Testis (tissue), 3 donors: ENCODE measurements around the gene HEPACAM2. TPM values are rescaled to one million over a fixed set of nuclear protein-coding genes. Genes with fewer than 3 reads are reported as not detected.
A peak's percentile ranks its signal among the peaks of the same experiment; 100 is the strongest.

Source experiments
- DNase-seq: peaks from one replicate; pipeline ENCODE4 v3.0.0-alpha.2; 2019
- H3K27ac ChIP-seq, 2 donors: fragments of 200-600 bp; sonication (generic); one replicate each; pipeline ENCODE4 v1.5.1; 2019
- H3K27me3 ChIP-seq: fragments of 200-600 bp; sonication (generic); one replicate; pipeline ENCODE4 v1.5.1; 2019
- H3K36me3 ChIP-seq: fragments of 200-600 bp; sonication (generic); one replicate; pipeline ENCODE4 v1.5.1; 2017; ENCODE audit warnings: low read depth; ENCODE audit errors: missing control alignments
- H3K4me1 ChIP-seq: fragments of 200-600 bp; sonication (generic); one replicate; pipeline ENCODE4 v1.5.1; 2019
- H3K4me3 ChIP-seq, 2 donors: fragments of 200-600 bp; sonication (generic); one replicate each; pipeline ENCODE4 v1.5.1; 2017 to 2019
- H3K9me3 ChIP-seq: fragments of 200-600 bp; sonication (generic); one replicate; pipeline ENCODE4 v1.5.1; 2017
- POLR2A ChIP-seq: fragments of 450-650 bp; IDR thresholded peaks from one replicate; pipeline ENCODE4 v1.6.1; 2017; ENCODE audit warnings: antibody characterized with exemption, mild to moderate bottlenecking, moderate library complexity
- WGBS, 2 donors: methylation state at CpG; one replicate each; pipeline ENCODE4 v1.1.5; 2018; 5-methylcytosine and 5-hydroxymethylcytosine counted together
- intact Hi-C: fragments of 100-400 bp; cut with DNase I; formaldehyde crosslinking; loops from one replicate; pipeline ENCODE4 v1.15.1; 2023; ENCODE audit warnings: low total_unique reads
- polyA plus RNA-seq: library from polyadenylated mRNA; stranded (reverse); fragments of 350-450 nt; fragmentation: Illumina TruSeq; extraction: RNeasy Lipid Tissue Mini Kit (QIAGEN cat#74804); gene quantifications from one replicate; pipeline ENCODE4 v1.2.3, GENCODE V29; 2014; ENCODE audit warnings: low read depth, low replicate concordance; ENCODE audit not compliant: insufficient read depth
- total RNA-seq, 2 donors: library from RNA; depleted of rRNA; stranded (reverse); fragments of >200 nt; gene quantifications; one replicate each; pipeline ENCODE4 v1.2.3, GENCODE V29; 2016
- TF ChIP-seq, protein P1 (sequence below), 3 experiments: fragments of 450-650 bp in 2 of 3; fragments of 200-600 bp in 1 of 3; sonication (generic) in 1 of 3; IDR thresholded peaks; one replicate each; pipeline ENCODE4 v1.5.1; 2016 to 2019; ENCODE audit warnings: antibody characterized with exemption in 3 of 3, mild to moderate bottlenecking in 2 of 3, moderate library complexity in 1 of 3

HEPACAM2 gene
- total and polyA plus RNA-seq, 3 donors from 2014 or later = 2.4 to 4.6 (median 2.7) TPM

DNA sequence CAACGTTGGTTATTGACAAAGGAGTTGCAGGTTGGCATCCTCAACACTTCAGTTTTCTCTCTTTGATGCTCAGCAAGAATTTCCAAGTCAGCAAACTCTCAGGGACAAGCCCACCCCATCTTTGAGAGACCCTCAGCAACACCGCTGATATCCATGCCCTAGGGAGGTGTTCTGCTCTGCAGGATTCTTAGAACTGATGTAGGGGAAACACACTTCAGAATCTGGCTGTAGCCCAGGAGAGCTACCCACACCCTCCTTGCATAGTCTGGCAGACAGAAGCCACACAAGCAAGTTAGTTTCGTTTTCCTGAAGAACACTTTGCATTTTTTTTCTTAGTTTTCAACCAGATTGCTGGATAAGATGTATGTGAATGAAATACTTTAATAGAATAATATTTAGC, 78.9 kb downstream of the HEPACAM2 start:
- H3K4me3 ChIP-seq = peak overlapping the region; percentile 29 to 32
- H3K9me3 ChIP-seq = no peaks in the 10 kb centered on the region
- DNase-seq = peak; percentile 37
- no peaks in the 10 kb centered on the region for H3K36me3 ChIP-seq
- H3K4me1 ChIP-seq = peaks cover 4% of the 10 kb centered on the region
- H3K27me3 ChIP-seq = no peaks in the 10 kb centered on the region
- WGBS, 2 donors = 12 to 46% methylated on average over 3 of the region's 3 CpGs
- TF ChIP-seq, protein P1, sequence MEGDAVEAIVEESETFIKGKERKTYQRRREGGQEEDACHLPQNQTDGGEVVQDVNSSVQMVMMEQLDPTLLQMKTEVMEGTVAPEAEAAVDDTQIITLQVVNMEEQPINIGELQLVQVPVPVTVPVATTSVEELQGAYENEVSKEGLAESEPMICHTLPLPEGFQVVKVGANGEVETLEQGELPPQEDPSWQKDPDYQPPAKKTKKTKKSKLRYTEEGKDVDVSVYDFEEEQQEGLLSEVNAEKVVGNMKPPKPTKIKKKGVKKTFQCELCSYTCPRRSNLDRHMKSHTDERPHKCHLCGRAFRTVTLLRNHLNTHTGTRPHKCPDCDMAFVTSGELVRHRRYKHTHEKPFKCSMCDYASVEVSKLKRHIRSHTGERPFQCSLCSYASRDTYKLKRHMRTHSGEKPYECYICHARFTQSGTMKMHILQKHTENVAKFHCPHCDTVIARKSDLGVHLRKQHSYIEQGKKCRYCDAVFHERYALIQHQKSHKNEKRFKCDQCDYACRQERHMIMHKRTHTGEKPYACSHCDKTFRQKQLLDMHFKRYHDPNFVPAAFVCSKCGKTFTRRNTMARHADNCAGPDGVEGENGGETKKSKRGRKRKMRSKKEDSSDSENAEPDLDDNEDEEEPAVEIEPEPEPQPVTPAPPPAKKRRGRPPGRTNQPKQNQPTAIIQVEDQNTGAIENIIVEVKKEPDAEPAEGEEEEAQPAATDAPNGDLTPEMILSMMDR (IDR thresholded peaks at IDR 0.05) = no peak
- TF ChIP-seq POLR2A = no peak
- intact Hi-C loops = no loop called here
- no peak overlapping the region for H3K27ac ChIP-seq

DNA sequence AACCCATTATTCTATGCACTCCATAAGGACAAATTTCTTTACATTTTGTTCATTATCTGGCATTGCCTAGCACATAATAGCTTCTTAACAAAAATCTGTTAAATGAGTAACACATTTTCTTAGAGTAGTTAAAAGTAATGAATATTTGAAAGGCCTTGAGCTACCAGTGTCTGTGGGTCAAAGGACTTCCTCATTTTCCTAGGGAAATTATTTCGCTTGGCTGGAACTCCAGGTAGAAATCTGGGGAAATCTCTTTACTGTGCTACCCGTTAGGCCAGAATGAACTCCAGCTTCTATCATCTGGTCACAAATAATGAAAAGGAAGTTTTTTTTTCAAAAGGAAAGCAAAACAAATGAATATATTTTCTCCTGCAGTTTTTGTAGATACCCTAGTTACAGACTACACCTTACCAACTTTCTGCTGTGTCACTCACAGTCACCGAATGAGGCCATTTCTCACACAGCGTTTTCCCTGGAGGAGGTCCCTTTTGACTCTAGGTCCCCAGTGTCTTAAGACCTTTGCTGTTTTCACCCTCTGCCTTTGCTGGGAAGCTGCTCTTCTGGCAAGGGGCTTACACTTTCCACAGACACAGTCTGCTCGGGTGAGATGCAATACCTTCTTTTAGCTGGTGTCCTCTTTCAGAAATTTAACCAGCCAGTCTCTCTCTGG, 79.7 kb downstream of the HEPACAM2 start:
- TF ChIP-seq, protein P1 (IDR thresholded peaks at IDR 0.05) = no peak
- no peak for TF ChIP-seq POLR2A
- intact Hi-C loops = no loop called here
- H3K27me3 ChIP-seq = no peaks in the 10 kb centered on the region
- H3K9me3 ChIP-seq = no peaks in the 10 kb centered on the region
- no peak overlapping the region for H3K4me3 ChIP-seq
- 54 to 59% methylated on average over 5 of the region's 5 CpGs for WGBS, 2 donors
- peak overlapping the region in 1 of 2 donors; percentile 23 for H3K27ac ChIP-seq
- no peaks in the 10 kb centered on the region for H3K36me3 ChIP-seq
- peaks cover 4% of the 10 kb centered on the region for H3K4me1 ChIP-seq
- DNase-seq = no peak

DNA sequence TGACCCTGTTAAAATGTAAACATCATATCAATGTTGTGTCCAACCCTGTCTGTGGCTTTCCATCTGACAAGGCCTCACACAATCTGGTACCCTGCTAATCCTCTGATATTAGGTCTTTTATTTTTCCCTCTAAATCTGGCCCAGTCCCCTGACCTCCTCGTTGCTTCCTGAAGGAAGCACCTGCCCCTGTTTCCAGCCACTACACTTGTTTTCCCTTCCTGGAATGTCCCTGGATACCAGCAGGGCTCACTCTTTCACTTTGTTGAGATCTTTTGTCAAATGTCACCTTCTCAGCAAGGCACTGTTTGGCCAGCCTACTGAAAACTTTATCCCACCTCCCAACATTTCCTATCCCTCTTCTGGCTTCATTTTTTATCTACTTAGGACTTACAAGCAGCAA, 80.2 kb downstream of the HEPACAM2 start:
- intact Hi-C loops = no loop called here

DNA sequence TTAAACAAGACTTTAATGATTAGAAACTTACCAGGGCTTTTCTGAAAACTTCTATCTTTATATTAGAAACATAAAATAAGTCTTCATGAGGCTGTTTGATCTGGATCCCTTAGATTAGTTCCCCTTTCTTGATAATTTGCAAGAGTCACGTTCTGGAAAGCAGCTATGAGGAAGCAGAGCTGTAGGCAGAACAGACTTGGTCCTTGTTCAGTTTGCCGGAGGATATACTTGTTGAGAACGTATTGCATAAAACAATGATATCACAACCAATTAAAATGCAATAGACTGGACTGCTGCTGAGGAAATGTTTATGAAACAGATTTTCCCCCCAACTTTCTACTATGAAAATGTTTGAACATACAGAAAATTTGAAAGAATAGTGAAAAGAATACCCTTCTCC, 80.9 kb downstream of the HEPACAM2 start:
- no peak overlapping the region for H3K4me3 ChIP-seq
- intact Hi-C loops = no loop called here
- DNase-seq = no peak
- H3K36me3 ChIP-seq = no peaks in the 10 kb centered on the region
- H3K9me3 ChIP-seq = no peaks in the 10 kb centered on the region
- H3K27ac ChIP-seq = no peak overlapping the region
- 83 to 87% methylated on average over 3 of the region's 3 CpGs for WGBS, 2 donors
- H3K4me1 ChIP-seq = peaks cover 4% of the 10 kb centered on the region
- no peak for TF ChIP-seq POLR2A
- TF ChIP-seq, protein P1 (IDR thresholded peaks at IDR 0.05) = no peak
- no peaks in the 10 kb centered on the region for H3K27me3 ChIP-seq

More for the DNA sequence above, 80.2 kb downstream of the HEPACAM2 start:
- no peak overlapping the region for H3K27ac ChIP-seq
- DNase-seq = no peak
- H3K4me1 ChIP-seq = peaks cover 4% of the 10 kb centered on the region
- no peaks in the 10 kb centered on the region for H3K27me3 ChIP-seq
- no peaks in the 10 kb centered on the region for H3K9me3 ChIP-seq
- H3K36me3 ChIP-seq = no peaks in the 10 kb centered on the region
- 60 to 65% methylated on average over 1 of the region's 1 CpG for WGBS, 2 donors
- H3K4me3 ChIP-seq = no peak overlapping the region
- TF ChIP-seq, protein P1 (IDR thresholded peaks at IDR 0.05) = no peak
- TF ChIP-seq POLR2A = no peak

DNA sequence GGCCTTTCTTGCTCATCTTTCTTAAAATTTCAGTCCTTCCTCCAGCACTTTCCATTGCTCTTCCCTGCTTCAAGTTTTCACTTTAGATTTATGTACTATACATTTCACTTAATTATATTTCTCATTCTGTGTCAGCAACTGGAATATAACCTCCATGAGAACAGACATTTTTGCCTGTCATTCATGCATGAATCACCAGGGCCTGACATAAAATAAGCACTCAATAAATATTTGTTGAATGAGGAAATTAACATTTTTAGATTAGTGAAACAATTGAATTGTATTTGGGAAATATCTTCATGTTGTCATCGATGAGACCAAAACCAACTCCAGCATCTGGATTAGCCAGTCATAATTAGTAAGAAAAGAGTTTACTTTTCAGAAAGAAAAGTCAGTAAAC, 84.1 kb downstream of the HEPACAM2 start:
- H3K9me3 ChIP-seq = no peaks in the 10 kb centered on the region
- H3K36me3 ChIP-seq = no peaks in the 10 kb centered on the region
- TF ChIP-seq, protein P1 (IDR thresholded peaks at IDR 0.05) = no peak
- no peak for TF ChIP-seq POLR2A
- intact Hi-C loops = no loop called here
- no peak overlapping the region for H3K27ac ChIP-seq
- H3K4me1 ChIP-seq = no peaks in the 10 kb centered on the region
- H3K27me3 ChIP-seq = no peaks in the 10 kb centered on the region
- H3K4me3 ChIP-seq = no peak overlapping the region
- 94 to 100% methylated on average over 1 of the region's 1 CpG for WGBS, 2 donors
- no peak for DNase-seq
